Tibial artery (tissue), 4 donors: ENCODE results near the gene ADGRA3.

ENCODE experiments used
- DNase-seq, 2 donors: peaks; one replicate each; pipeline ENCODE4 v3.0.0-alpha.2; 2019
- H3K27ac ChIP-seq, 2 donors: fragments of 200-600 bp; sonication (generic) in 1 of 2; 1 replicate in 1 of 2; 2 replicates in 1 of 2; pipeline ENCODE4 v1.5.1; 2018 to 2019; ENCODE audit warnings: mild to moderate bottlenecking in 1 of 2
- H3K27me3 ChIP-seq, 2 donors: fragments of 200-600 bp; sonication (generic) in 1 of 2; one replicate each; pipeline versions ENCODE4 v1.5.1 to v1.6.0; 2016 to 2019
- H3K36me3 ChIP-seq, 3 donors: fragments of 200-600 bp; sonication (generic) in 2 of 3; one replicate each; pipeline ENCODE4 v1.5.1; 2016 to 2019; ENCODE audit warnings: mild to moderate bottlenecking in 2 of 3
- H3K4me1 ChIP-seq, 4 donors: fragments of 200-600 bp; sonication (generic) in 2 of 4; 1 replicate in 3 of 4; 2 replicates in 1 of 4; pipeline ENCODE4 v1.5.1; 2016 to 2019
- H3K4me3 ChIP-seq, 2 donors: fragments of 200-600 bp; sonication (generic) in 1 of 2; 1 replicate in 1 of 2; 2 replicates in 1 of 2; pipeline ENCODE4 v1.5.1; 2018 to 2019; ENCODE audit warnings: mild to moderate bottlenecking in 2 of 2
- H3K9me3 ChIP-seq, 3 donors: fragments of 200-600 bp; sonication (generic) in 1 of 3; one replicate each; pipeline ENCODE4 v1.5.1; 2016 to 2019
- intact Hi-C: fragments of 100-400 bp; cut with DNase I; formaldehyde crosslinking; loops from one replicate; pipeline ENCODE4 v1.15.0; 2023; ENCODE audit warnings: low total_unique reads
- TF ChIP-seq, protein P1 (sequence below), 2 experiments: fragments of 200-600 bp in 1 of 2; fragments of 450-650 bp in 1 of 2; IDR thresholded peaks; one replicate each; pipeline ENCODE4 v1.5.1; 2017 to 2019; ENCODE audit warnings: antibody characterized with exemption in 2 of 2, mild to moderate bottlenecking in 1 of 2, moderate library complexity in 1 of 2

ADGRA3 gene

GRCh38 chr4:22510750-22511149 lies 5.1 kb downstream of the ADGRA3 start:
- no peak overlapping the region for H3K27ac ChIP-seq
- H3K9me3 ChIP-seq = no peaks in the 10 kb centered on the region
- intact Hi-C loops = loop anchor here (10.0 kb wide), 1 partner anchor 174 kb away; no protein-coding TSS in a partner anchor
- DNase-seq = no peak
- H3K36me3 ChIP-seq = no peaks in the 10 kb centered on the region
- TF ChIP-seq, protein P1, sequence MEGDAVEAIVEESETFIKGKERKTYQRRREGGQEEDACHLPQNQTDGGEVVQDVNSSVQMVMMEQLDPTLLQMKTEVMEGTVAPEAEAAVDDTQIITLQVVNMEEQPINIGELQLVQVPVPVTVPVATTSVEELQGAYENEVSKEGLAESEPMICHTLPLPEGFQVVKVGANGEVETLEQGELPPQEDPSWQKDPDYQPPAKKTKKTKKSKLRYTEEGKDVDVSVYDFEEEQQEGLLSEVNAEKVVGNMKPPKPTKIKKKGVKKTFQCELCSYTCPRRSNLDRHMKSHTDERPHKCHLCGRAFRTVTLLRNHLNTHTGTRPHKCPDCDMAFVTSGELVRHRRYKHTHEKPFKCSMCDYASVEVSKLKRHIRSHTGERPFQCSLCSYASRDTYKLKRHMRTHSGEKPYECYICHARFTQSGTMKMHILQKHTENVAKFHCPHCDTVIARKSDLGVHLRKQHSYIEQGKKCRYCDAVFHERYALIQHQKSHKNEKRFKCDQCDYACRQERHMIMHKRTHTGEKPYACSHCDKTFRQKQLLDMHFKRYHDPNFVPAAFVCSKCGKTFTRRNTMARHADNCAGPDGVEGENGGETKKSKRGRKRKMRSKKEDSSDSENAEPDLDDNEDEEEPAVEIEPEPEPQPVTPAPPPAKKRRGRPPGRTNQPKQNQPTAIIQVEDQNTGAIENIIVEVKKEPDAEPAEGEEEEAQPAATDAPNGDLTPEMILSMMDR (IDR thresholded peaks at IDR 0.05) = no peak
- no peak overlapping the region for H3K4me3 ChIP-seq
- H3K27me3 ChIP-seq = no peaks in the 10 kb centered on the region
- H3K4me1 ChIP-seq = peaks cover 0 to 11% (median 6%) of the 10 kb centered on the region in 4 donors

- DNase-seq = no peak
- H3K27ac ChIP-seq = no peak overlapping the region
- intact Hi-C loops = no loop called here
- no peaks in the 10 kb centered on the region for H3K27me3 ChIP-seq
- H3K4me3 ChIP-seq = no peak overlapping the region
- peaks cover 0 to 7% (median 0%) of the 10 kb centered on the region in 4 donors for H3K4me1 ChIP-seq
- TF ChIP-seq, protein P1 (IDR thresholded peaks at IDR 0.05) = no peak
- no peaks in the 10 kb centered on the region for H3K36me3 ChIP-seq
- H3K9me3 ChIP-seq = no peaks in the 10 kb centered on the region
Observed at GRCh38 chr4:22508376-22508775, 7.5 kb downstream of the ADGRA3 start.

- peaks cover 0 to 4% (median 0%) of the 10 kb centered on the region in 4 donors for H3K4me1 ChIP-seq
- DNase-seq = no peak
- no peaks in the 10 kb centered on the region for H3K36me3 ChIP-seq
- no peaks in the 10 kb centered on the region for H3K9me3 ChIP-seq
- TF ChIP-seq, protein P1 (IDR thresholded peaks at IDR 0.05) = no peak
- no peak overlapping the region for H3K4me3 ChIP-seq
- no peak overlapping the region for H3K27ac ChIP-seq
- H3K27me3 ChIP-seq = no peaks in the 10 kb centered on the region
- intact Hi-C loops = no loop called here
Observed at GRCh38 chr4:22504922-22505321, 10.9 kb downstream of the ADGRA3 start.

DNA sequence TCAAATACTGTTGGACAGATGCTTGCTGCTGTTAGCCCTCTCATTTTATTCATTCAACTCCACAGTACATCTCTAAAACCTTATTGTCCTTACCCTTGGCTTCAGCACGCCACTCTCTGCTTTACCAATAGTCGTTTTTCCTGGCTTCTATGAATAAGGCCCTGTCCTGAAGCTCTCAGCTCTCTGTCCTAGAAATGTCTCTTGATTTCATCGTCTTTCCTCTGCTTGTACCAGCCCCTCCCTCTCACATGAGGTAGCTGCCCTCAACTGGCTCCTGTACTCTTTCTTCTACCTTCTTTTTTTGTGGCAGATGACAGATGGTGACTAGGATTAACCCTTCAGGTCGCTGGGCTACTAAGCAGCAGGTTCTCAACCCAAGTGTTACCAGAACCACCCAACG lies 11.4 kb downstream of the ADGRA3 start:
- H3K9me3 ChIP-seq = no peaks in the 10 kb centered on the region
- no peaks in the 10 kb centered on the region for H3K36me3 ChIP-seq
- H3K4me1 ChIP-seq = peaks cover 0 to 4% (median 0%) of the 10 kb centered on the region in 4 donors
- DNase-seq = no peak
- intact Hi-C loops = no loop called here
- no peak overlapping the region for H3K27ac ChIP-seq
- TF ChIP-seq, protein P1 (IDR thresholded peaks at IDR 0.05) = no peak
- H3K4me3 ChIP-seq = no peak overlapping the region
- H3K27me3 ChIP-seq = no peaks in the 10 kb centered on the region

GRCh38 chr4:22502895-22503814 lies 12.7 kb downstream of the ADGRA3 start:
- Histone ChIP-seq H3K27me3 (no peaks in the 10 kb centered on the region), H3K27ac (no peak overlapping the region), H3K9me3 (no peaks in the 10 kb centered on the region), H3K4me1 (peaks cover 0 to 6% (median 0%) of the 10 kb centered on the region in 4 donors), H3K4me3 (no peak overlapping the region), H3K36me3 (no peaks in the 10 kb centered on the region)
- DNase-seq = no peak
- TF ChIP-seq, protein P1 (IDR thresholded peaks at IDR 0.05) = no peak
- intact Hi-C loops = no loop called here
